CD4-positive, alpha-beta T cell treated with Interleukin-15 for 4 hours (primary cell): ENCODE measurements around the gene RPTOR.
"Not testable (repeated sequence)": the region's sequence is repeated elsewhere in the genome, so short reads cannot be mapped to it uniquely, and the experiment has no call there.

Source experiments
- DNase-seq: peaks from one replicate; pipeline ENCODE4 v3.0.0-alpha.2; 2020; ENCODE audit warnings: low spot score

Gene RPTOR

DNA sequence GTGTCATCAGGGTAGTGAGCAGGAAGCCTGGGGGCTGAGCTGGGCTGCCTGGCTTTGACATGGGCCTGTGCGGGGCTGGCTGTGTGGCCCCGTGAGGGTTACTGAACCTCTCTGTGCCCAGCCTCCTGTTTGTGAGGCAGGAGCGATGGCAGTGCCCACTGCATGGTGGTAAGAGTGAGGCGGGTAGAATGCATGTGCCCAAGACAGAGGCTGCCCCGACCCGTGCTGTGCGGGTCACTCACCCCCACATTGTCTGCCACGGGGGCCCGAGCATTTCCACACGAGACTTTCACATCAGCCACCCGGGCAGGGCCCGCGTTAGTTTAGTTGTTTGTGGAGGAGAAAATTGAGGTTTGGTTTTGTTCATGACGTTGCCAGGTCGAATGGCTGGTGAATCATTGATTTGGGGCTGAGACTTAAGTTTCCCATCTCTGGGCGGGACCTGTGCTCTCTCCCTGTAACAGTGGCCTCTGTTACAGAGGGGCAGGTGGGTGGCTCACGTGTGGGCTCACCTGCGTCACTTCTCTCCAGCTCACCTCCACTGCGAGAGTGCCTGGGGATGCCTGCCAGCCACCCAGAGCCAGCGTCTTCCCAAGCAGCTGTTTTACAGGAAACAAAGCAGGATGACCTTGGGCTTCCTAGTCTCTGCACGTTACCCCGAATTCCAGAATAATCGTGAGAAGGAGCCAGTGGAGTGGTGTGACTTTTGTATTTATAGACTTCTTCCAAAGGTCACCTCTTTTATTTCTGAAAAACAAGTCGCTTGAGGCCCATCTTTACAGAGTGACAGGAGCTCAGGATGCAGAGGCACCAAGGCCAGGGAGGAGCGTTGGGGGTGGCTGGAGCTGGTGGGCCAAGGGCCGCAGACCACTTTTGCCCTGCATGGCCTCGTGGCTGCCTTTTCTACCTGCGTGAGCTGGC, 150.6 kb downstream of the RPTOR start:
- no peak for DNase-seq

DNA sequence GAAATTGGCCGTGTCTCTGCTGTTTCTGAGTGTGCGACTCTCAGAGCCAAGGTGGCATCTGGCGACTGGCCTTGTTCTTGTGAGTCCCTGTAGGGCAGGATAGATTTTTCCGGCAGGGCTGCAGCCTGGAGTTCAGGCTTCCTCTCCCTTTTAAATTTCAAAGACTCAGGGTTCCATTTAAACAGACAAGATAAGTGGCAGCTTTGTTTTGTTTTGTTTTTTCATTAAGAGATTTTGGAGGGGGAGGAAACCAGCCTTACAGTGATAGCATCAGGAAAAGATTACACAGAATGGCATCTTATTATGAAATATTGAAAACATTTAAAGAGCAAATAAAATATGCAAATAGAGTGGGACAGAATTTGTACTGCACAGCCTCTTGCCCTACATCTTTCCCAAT, 151.3 kb downstream of the RPTOR start:
- DNase-seq = no peak

DNA sequence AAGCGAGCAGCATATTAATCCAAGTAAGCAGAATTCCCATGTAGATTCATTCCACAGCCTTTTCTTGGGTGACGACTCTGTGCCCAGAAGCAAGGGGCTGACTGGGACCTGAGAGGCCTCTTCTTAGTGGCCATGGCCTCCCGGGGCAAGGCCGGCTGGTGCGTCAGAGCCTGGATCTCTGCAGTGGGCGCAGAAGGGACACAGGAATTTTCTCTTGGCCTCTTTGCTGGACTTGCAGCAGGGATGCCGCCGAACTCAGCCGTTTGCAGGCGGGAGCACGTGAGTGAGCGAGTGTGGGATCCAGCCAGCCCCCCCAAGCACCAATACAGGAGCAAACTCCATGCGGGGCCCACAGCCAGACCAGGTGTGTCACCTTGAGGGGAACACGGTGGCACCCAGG, 151.8 kb downstream of the RPTOR start:
- no peak for DNase-seq

DNA sequence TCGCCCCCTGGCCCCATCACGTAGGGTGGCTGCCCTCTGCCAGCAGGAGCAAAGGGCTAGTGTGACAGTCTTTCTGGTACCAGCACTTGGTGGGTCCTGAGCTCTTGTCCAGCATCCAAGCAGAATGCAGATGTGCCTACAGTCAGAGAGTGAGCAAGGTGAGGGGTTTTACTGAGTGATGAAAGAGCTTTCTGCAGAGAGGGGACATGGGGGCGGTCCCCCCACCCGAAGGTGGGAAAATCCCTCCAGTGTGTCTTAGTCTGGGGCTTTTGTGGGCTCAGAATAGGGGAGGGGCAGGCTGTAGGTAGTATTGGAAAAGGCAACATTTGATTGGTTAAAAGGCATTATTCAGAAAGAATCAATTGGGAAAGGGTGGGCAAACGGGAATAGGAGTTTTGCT, 152.3 kb downstream of the RPTOR start:
- no peak for DNase-seq

DNA sequence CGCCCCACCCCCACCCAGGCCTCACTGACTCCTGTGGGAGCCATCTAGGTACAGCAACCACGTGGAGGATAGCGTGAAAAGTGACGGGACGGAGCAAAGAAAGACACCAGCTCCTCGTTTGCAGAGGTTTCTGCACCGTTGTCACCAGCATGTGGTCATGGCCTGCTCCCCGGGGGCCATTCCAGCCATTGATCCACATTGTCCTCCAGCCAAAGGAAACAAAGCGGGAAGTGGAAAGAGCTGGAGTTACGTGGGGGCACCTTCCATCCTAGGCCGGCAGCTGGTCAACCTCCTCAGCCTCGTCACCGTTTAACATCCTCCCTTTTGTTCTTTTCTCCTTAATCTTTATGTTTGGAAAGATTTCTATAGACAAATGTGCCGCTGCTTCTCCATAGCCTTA, 153.7 kb downstream of the RPTOR start:
- no peak for DNase-seq

DNA sequence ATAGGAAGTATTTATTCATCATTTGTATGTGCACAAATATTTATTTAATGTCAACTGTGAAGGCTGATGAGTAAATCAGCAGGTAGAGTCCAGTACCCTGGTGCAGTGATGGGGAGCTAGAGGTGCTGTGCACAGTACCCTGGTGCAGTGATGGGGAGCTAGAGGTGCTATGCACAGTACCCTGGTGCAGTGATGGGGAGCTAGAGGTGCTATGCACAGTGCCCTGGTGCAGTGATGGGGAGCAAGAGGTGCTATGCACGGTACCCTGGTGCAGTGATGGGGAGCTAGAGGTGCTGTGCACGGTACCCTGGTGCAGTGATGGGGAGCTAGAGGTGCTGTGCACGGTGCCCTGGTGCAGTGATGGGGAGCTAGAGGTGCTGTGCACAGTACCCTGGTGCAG, 154.6 kb downstream of the RPTOR start:
- DNase-seq = not testable (repeated sequence)

DNA sequence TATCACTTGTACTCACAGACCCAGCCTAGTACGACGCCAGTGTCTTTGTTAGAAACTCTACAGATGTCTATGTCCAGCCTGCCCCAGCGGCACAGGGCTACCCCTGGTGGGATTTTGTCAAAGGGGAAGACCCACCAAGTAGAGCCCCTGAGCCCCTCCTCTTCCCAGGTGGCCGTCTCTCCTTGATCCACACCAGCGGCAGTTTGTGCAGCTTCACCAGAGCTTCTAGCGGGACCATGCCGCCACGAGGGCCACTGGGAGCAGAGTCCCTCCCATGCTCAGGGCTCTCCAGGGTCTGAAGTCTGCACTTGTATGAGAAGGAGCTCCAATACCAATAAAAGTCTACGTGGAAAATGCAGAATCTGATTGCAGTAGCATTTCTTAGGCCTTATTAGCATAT, 157.1 kb downstream of the RPTOR start:
- no peak for DNase-seq

DNA sequence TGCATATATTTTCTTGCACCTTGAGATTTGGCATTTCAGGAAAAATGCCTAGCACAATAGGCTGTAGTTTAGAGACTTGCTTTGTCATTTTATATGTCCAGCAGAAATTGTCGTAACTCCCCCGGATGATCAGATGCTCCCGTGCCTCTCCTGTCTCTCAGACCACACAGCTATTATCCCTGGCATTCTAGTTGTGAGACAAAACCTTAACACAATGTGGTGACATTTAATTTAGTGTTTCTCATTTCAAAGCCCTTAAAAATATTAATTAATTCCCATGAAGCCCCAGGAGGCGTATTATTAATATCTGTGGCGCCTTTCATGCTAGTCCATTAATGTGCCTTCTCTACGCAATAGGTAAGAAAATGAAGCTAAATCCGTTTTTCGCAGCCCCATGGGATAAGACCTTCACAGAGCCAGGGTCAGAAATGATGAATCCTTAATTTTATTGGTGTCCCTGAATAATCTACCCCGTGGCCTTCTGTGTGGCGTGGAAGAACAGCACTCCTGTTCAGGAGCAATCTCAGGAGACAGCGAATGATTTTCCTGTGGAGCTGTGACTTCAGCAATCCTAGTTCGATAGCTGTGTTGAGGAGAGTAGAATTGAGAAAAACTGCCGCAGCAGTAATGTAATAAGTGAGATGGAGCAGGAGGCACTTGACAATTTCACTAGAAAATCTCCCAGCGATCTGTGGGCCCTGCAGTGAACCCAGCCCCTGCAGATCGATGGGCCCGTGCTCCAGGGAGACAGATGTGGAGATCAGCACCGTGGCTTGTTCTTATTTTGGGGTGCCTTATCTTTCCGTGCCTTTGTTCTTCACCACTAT, 157.9 kb downstream of the RPTOR start:
- no peak for DNase-seq

DNA sequence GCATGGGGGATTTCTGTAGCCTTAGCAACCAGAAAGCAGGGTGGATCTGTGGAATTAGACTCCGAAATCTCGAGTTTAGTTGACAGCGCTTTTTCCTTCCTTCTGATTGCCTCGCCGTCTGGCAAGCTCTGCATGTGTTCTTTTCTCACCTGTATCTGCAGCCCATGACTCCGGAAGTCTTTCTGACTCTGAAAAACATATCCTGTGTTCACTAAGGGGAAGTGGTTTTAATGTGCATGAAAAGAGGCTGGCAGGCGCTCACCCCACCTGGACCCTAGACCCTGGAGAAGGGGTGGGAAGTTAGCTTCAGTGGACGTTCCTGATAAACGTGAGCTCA, 158.5 kb downstream of the RPTOR start:
- peak; percentile 43 for DNase-seq

DNA sequence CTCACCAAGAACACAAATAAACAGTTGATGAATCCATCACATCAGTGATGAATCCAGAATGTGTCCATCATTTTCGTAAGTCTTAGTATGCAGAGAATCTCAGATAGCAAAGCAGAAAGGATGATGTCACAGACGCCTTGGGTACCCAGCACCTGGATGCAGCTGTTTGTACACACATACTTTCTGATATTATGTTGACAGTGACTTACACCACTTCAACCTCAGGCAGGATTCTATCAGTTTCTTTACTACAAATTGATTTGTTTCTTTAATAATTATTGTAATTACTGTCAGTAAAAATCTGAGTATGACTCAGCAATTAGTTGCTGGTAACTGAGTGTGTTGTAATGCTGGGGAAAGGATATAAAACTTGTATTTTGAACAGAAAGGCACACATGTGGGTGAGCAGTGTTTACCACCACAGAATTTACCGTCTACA, 159.8 kb downstream of the RPTOR start:
- no peak for DNase-seq

DNA sequence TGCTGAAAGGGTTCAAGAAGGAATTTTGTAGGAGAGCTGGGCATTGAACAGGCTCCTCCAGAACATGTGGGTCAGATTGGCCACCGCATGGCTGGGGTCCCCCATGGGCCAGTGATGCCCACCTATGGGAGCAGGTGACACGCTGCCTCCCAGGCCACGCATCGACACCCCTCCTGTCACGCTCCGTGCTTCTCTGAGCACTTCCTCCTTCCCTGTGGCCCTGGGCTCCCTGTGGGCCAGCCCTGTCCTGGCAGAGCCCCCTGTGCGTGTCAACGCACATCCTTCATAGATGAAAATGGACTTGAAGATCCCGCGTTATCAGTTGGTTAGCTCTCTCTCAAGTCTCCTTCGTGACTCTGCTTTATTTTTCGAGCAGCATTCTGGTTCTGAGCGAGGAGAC, 160.3 kb downstream of the RPTOR start:
- no peak for DNase-seq

DNA sequence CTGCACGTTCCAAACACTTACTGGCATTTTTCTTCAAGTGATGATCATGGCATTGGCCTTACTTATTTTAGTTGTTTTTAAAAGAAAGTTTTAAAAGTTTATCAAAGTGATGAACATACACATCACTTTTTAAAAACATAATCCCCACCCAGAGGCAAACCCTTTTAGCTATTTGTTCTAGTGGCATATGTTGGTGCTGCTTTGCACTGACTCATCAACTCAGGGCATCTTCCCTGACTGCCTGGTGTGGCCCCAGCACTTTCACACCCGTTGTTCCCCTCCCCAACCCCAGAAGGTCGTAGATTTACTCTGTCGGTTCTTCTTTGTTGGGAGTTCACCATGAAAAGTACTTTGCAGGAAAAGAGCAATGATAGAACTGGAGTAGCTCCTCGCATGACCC, 161.3 kb downstream of the RPTOR start:
- DNase-seq = peak; percentile 36

DNA sequence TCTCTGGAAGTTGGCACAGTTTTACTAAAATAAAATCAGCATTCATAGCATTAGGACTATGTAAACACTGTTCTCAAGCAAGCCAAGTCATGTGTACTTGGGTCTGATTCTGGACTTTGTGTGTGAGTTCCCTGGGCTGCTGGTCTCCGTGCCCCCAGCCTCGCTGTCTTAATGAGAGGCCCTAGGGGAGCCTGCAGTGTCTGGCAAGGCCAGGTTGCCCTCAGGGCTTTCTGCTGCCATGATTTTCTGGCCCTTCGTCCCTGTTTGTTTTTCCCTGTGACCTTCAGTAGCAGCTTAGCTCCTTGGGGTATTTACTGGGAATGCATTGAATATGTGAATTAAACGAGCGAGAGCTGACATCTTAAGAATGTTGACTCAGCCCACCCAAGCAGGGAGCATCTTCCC, 161.8 kb downstream of the RPTOR start:
- no peak for DNase-seq

DNA sequence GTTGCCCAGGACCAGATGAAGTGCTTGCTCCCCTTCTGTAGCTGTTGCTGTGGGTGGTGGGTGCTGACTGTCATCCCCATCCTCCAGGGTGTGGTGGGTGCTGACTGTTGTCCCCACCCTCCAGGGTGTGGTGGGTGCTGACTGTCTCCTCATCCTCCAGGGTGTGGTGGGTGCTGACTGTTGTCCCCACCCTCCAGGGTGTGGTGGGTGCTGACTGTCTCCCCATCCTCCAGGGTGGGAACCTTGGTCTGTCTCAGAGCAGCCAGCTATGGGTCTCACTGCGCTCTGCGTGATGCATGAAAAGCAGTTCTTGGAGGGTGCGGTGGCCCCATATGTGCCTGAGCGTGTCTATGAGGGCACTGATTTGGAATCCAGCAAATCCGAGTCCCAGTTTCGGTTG, 163.8 kb downstream of the RPTOR start:
- peak; percentile 52 for DNase-seq

DNA sequence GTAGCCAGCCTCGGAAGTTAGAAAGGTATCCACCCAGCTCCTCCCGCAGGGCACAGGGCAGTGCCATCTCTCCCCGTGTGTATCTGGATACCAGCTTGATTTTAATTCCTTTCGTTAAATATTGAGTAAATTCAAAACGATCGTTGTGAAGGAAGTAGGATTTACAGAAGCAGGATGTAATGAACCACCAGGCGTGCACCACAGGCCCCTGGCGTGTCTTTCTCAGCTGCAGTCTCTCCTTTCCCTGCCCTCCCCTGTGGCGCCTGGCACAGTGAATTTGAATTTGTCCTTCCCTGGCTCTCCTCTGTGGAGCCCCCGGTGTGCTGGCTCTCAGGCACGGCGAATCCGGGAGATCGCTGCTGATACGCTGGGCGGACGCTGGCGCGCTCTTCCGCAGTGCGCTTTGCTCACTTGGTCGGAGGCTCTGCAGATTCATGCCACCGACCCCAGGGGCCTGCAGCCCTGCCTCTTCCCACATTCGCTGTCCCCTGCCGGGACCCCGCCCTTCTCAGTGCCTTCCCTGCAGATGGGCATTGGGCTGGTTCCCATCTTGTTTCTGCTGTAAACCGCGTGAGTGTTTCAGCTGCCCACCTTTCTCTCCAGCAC, 164.6 kb downstream of the RPTOR start:
- DNase-seq = no peak

DNA sequence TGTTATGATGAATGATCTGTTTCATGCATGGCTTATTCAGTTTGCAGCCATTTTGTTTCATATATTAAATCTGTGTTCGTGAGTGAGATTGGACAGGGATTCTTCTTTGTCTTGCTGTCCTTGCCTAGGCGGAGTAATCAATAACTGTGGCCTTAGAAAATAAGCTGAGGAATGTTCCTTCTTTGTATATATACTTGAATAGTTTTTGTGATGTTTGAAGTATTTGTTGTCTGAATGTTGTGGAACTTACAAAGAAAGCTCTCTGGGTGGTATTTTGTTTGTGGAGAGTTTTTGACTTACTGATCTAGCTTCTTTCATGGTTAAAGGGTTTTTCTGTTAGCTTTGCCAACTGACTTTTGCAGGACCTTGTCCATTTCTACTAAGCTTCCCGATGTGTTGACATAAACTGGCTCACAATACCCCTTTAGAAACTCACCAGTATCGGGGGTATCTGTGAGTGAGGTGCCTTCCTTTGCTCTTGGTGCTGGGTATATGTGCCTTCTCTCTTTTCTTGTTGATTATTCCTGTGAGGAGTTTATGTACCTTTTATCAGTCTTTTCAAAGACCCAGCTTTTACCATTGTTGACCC, 166.2 kb downstream of the RPTOR start:
- DNase-seq = no peak

DNA sequence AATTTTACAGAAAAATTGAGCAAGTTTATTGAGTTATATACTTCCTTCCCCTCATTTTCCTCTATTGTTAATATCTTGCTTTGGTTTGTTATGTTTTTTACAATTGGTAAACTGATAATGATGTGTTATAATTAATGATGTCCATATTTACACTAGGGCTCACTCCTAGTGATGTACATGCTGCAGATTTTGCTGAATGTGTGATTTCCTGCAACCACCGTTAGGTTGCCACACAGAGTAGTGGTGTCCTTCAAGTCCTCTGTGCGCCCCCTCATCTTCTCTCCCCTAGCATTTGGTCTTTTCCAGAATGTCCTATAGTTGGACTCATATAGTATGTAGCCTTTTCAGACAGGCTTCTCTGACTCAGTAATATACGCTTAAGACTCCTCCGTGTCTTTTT, 167.5 kb downstream of the RPTOR start:
- DNase-seq = no peak

DNA sequence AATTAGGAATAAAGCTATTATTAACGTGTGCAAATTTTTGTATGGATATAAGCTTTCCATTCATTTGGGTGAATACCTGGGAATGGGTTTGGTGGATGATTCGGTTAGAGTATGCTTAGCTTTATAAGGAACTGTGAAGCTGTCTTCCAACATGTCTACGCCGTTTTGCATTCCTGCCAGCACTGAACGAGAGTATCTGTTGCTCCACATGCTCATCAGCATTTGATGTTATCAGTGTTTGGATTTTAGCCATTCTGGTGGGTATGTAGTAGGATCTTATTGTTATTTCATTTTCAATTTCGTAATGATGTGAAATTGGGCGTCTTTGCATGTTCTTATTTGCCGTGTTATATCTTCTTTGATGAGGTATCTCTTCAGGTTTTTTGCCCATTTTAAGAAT, 168.0 kb downstream of the RPTOR start:
- DNase-seq = no peak

DNA sequence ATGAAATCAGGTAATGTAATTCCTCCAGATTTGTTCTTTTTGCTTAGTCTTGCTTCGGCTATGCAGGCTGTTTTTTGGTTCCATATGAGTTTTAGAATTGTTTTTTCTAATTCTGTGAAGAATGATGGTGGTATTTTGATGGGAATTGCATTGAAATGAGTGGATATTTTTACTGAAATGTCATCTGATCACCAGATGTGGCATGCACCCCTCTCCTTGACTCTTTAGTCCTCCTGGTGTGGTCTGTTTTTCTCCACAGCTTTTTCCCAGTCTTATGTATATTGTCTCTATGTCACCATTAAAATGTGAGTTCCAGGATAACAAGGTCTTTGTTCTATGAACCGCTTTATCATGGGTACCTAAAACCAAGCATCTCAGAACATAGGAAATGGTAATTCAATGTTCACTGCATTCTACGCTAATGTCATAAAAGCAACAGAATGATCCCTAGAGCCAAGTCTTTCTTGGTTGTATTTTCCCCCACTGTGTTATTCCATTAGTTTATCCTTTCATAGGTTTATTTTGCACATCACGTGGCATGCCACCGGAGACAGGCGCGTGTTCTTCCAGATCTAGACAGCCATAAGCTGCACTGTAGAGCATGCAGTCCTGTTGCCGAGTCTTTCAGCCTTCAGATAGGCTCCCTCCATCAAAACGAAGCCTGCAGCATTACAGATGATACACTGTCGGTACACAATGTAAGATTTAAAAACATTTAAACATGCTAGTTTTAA, 172.5 kb downstream of the RPTOR start:
- no peak for DNase-seq

DNA sequence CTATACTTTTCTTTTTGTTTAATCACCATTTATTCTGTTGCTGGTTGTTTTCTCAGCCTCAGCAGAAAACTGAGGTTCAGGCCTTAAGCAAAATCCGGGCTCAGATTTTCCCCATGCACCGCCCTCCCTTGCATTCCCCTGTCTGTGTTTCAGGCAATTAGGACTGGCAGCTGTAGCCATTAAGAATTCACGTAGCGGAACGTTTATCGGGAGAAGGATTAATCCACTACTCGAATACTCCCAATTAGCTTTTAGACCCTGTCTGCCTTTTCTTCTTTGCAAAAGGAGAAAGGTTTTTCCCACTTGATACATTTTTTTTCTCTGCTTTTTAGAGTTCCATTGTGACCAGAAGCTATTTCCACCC, 173.1 kb downstream of the RPTOR start:
- DNase-seq = no peak

DNA sequence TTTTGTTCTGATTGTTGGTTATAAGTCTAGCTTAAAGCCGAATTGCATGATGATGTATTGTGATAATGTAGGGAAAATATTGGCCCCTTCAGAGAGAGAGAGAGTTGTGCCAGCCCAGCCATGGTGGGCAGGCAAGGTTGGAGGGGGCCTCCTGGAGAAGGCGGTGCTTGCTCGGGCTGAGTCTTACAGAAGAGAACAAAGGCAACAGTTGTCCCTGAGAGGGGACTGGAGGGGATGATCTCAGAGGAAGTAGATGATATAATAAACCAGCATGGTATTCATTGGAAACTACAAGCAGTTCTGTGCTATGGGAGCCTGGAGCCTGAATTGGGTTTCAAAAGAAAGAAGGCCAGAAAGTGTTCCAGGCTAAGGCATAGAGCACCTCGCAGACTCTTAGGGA, 173.8 kb downstream of the RPTOR start:
- no peak for DNase-seq

DNA sequence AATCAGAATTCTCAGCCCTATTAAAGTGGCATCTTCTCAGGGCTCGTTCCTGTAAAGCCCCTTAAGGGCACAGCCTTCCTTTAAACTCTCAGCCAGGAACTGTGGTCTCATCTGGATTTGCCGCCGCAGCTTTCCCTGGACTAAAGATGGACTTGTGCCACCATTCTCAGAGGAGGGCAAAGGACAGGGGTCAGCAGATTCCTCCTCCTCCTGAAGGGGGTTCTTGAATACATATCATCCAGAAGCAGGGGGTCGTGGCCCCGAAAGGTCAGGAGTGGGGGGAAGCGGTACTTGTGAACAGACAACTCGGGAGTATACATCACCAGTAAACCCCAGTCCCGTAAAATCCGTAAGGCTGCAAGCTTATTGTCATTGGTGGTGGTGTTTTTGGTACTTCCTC, 174.8 kb downstream of the RPTOR start:
- DNase-seq = no peak
